Naive B cell (primary cell): ENCODE results near the gene HOMER2. TPM values are rescaled to one million over a fixed set of nuclear protein-coding genes. Genes with fewer than 3 reads are reported as not detected.

Experiments
- polyA plus RNA-seq, 6 donors: library from polyadenylated mRNA; unstranded; fragments of 300-500 nt; fragmentation: Illumina TruSeq; gene quantifications; one replicate each; pipeline ENCODE4 v1.2.3, GENCODE V29; 2021; ENCODE audit warnings: low read depth in 6 of 6

The HOMER2 gene
- polyA plus RNA-seq, 6 donors from 2014 or later = 3.0 to 11.6 (median 6.2) TPM

Other genes with a start within 250 kb of the HOMER2 start
- gene AP3B2, start 242.8 kb downstream of the HOMER2 start, polyA plus RNA-seq = under 1 TPM in 1 of 6 donors, not detected in 5; 0.30 TPM
- under 1 TPM in 1 of 6 donors, not detected in 5; 0.05 TPM for gene FSD2, start 146.7 kb downstream of the HOMER2 start, polyA plus RNA-seq
- gene WHAMM, start 143.1 kb downstream of the HOMER2 start, polyA plus RNA-seq = 1 to 10 TPM; 2.2 to 7.3 (median 5.1) TPM
- 10 to 100 TPM; 46.8 to 98.0 (median 49.7) TPM for gene RAMAC, start 33.5 kb upstream of the HOMER2 start, polyA plus RNA-seq
- 10 to 100 TPM; 49.6 to 82.3 (median 56.5) TPM for gene C15orf40, start 58.9 kb upstream of the HOMER2 start, polyA plus RNA-seq
- gene BTBD1, start 114.5 kb upstream of the HOMER2 start, polyA plus RNA-seq = 10 to 100 TPM; 37.3 to 64.0 (median 46.6) TPM
- gene TM6SF1, start 154.9 kb upstream of the HOMER2 start, polyA plus RNA-seq = 1 to 10 TPM in 4 of 6 donors, under 1 TPM in 2; 0.94 to 2.8 (median 1.6) TPM